SU-DHL-6 (cell line): ENCODE measurements around the gene SPC25.

Source experiments
- CTCF ChIP-seq: fragments of 200-600 bp; sonication (generic); IDR thresholded peaks from one replicate; pipeline ENCODE4 v1.5.1; 2017; ENCODE audit warnings: antibody characterized with exemption, mild to moderate bottlenecking, low read length, moderate library complexity; ENCODE audit not compliant: insufficient read depth, poor library complexity, severe bottlenecking
- EZH2phosphoT487 ChIP-seq: fragments of 200-600 bp; sonication (generic), shearing (Covaris generic); conservative IDR thresholded peaks from 2 replicates; pipeline ENCODE4 v1.6.1; 2018; ENCODE audit warnings: mild to moderate bottlenecking, antibody characterized with exemption, low read length, moderate library complexity, mixed read lengths

- TF ChIP-seq CTCF (no peak), EZH2phosphoT487 (no peak)
These were observed 610 bp downstream of the SPC25 start for GRCh38 chr2:168889635-168890005.
